HL-60 (cell line): ENCODE results near the gene GALNT13.

Experiments
- DNase-seq, 2 experiments: peaks; one replicate each; pipeline ENCODE4 v3.0.0-alpha.2; 2010 to 2020; ENCODE audit warnings: low read depth in 1 of 2, low spot score in 1 of 2
- H3K27ac ChIP-seq: fragments of 250-450 bp; sonication (Bioruptor Pico); replicated peaks from 2 replicates; pipeline ENCODE4 v1.5.1; 2020; ENCODE audit warnings: mild to moderate bottlenecking, moderate library complexity
- H3K27me3 ChIP-seq: fragments of 250-450 bp; sonication (Bioruptor Pico); 2 replicates; pipeline ENCODE4 v1.5.1; 2021; ENCODE audit warnings: mild to moderate bottlenecking, moderate library complexity; ENCODE audit not compliant: insufficient read depth, poor library complexity, severe bottlenecking
- H3K4me3 ChIP-seq: replicated peaks from 2 replicates; pipeline ENCODE4 v1.5.1; 2011; ENCODE audit warnings: mild to moderate bottlenecking, control low read depth, low read length; ENCODE audit not compliant: insufficient read depth
- CTCF ChIP-seq: IDR thresholded peaks from one replicate; pipeline ENCODE4 v1.5.1; 2011; ENCODE audit warnings: low read length, control low read depth, inconsistent platforms; ENCODE audit not compliant: insufficient read depth
- GABPA ChIP-seq: IDR thresholded peaks from 2 replicates; pipeline ENCODE4 v1.6.1; 2012; ENCODE audit warnings: low read depth
- POLR2AphosphoS5 ChIP-seq: IDR thresholded peaks from 2 replicates; pipeline ENCODE4 v1.6.1; 2012; ENCODE audit warnings: low read depth
- REST ChIP-seq: IDR thresholded peaks from 2 replicates; pipeline ENCODE4 v1.6.1; 2012; ENCODE audit warnings: low read depth; ENCODE audit not compliant: insufficient replicate concordance
- SPI1 ChIP-seq: IDR thresholded peaks from 2 replicates; pipeline ENCODE4 v1.6.1; 2012; ENCODE audit warnings: low read depth, mild to moderate bottlenecking, borderline replicate concordance

Gene GALNT13

GRCh38 chr2:154229966-154230365 lies 358.2 kb downstream of the GALNT13 start:
- no peak overlapping the region for H3K27ac ChIP-seq
- no peak for TF ChIP-seq REST
- TF ChIP-seq GABPA = no peak
- no peak for TF ChIP-seq SPI1
- no peak for TF ChIP-seq CTCF
- no peak for TF ChIP-seq POLR2AphosphoS5
- DNase-seq = no peak
- H3K4me3 ChIP-seq = no peak overlapping the region
- H3K27me3 ChIP-seq = no peaks in the 10 kb centered on the region

- DNase-seq = no peak
- TF ChIP-seq REST = no peak
- TF ChIP-seq CTCF = no peak
- no peak for TF ChIP-seq GABPA
- TF ChIP-seq SPI1 = no peak
- no peak for TF ChIP-seq POLR2AphosphoS5
- H3K4me3 ChIP-seq = no peak overlapping the region
- H3K27ac ChIP-seq = no peak overlapping the region
- no peaks in the 10 kb centered on the region for H3K27me3 ChIP-seq
These were observed 359.3 kb downstream of the GALNT13 start for GRCh38 chr2:154231021-154231420.

GRCh38 chr2:154233231-154233630 lies 361.5 kb downstream of the GALNT13 start:
- Histone ChIP-seq H3K27me3 (no peaks in the 10 kb centered on the region), H3K4me3 (no peak overlapping the region), H3K27ac (no peak overlapping the region)
- TF ChIP-seq CTCF = no peak
- TF ChIP-seq SPI1 = no peak
- no peak for TF ChIP-seq POLR2AphosphoS5
- TF ChIP-seq REST = no peak
- TF ChIP-seq GABPA = no peak
- no peak for DNase-seq
